DND-41 (cell line): ENCODE results near the gene ZNF783.

Source experiments
- ATAC-seq: fragments of 200-7000 bp; cut with Tn5 transposase; 3 replicates; pipeline ENCODE4 v1.9.1; 2021; ENCODE audit warnings: low read depth; ENCODE audit not compliant: insufficient read depth
- DNase-seq: peaks from one replicate; pipeline ENCODE4 v3.0.0-alpha.2; 2020
- H2AFZ ChIP-seq: 2 replicates; pipeline ENCODE4 v1.6.0; 2012; ENCODE audit warnings: low read depth, low read length
- H3K27ac ChIP-seq: 2 replicates; pipeline ENCODE4 v1.5.1; 2012; ENCODE audit warnings: low read length, inconsistent platforms
- H3K27me3 ChIP-seq: fragments of 200-600 bp; sonication (generic); 2 replicates; pipeline ENCODE4 v1.6.0; 2012; ENCODE audit warnings: low read length, mild to moderate bottlenecking, inconsistent platforms; ENCODE audit not compliant: insufficient read depth, poor library complexity
- H3K36me3 ChIP-seq: 2 replicates; pipeline ENCODE4 v1.5.1; 2012; ENCODE audit warnings: low read length, inconsistent platforms; ENCODE audit not compliant: insufficient read depth
- H3K4me1 ChIP-seq: 2 replicates; pipeline ENCODE4 v1.5.1; 2012; ENCODE audit warnings: mild to moderate bottlenecking, low read length; ENCODE audit not compliant: insufficient read depth
- H3K4me2 ChIP-seq: 2 replicates; pipeline ENCODE4 v1.6.0; 2012; ENCODE audit warnings: mild to moderate bottlenecking, moderate library complexity, low read length, inconsistent platforms; ENCODE audit not compliant: insufficient read depth
- H3K4me3 ChIP-seq, 2 experiments: fragments of 200-600 bp in 1 of 2; shearing (Covaris generic) in 1 of 2; 2 replicates each; pipeline ENCODE4 v1.5.1; 2012 to 2016; ENCODE audit warnings: inconsistent platforms in 2 of 2, low read length in 2 of 2, mild to moderate bottlenecking in 2 of 2, low read depth in 1 of 2, moderate library complexity in 1 of 2
- H3K79me2 ChIP-seq: 2 replicates; pipeline ENCODE4 v1.6.0; 2012; ENCODE audit warnings: low read length, inconsistent platforms; ENCODE audit not compliant: insufficient read depth
- H3K9ac ChIP-seq: 2 replicates; pipeline ENCODE4 v1.6.0; 2012; ENCODE audit warnings: low read depth, mild to moderate bottlenecking, inconsistent platforms, low read length, moderate library complexity
- H3K9me3 ChIP-seq: 2 replicates; pipeline ENCODE4 v1.5.1; 2012; ENCODE audit warnings: low read length, moderate library complexity, mild to moderate bottlenecking, inconsistent platforms; ENCODE audit not compliant: insufficient read depth, severe bottlenecking
- H4K20me1 ChIP-seq: 2 replicates; pipeline ENCODE4 v1.6.0; 2012; ENCODE audit warnings: low read length; ENCODE audit not compliant: insufficient read depth
- EZH2 ChIP-seq: IDR thresholded peaks from 3 replicates; pipeline ENCODE4 v1.6.1; 2012; ENCODE audit warnings: borderline replicate concordance, low read depth, mild to moderate bottlenecking, moderate library complexity, low read length, inconsistent platforms; ENCODE audit not compliant: severe bottlenecking
- TF ChIP-seq, protein P1 (sequence below): IDR thresholded peaks from 2 replicates; pipeline ENCODE4 v1.5.1; 2012; ENCODE audit warnings: borderline replicate concordance, low read length, moderate library complexity, mild to moderate bottlenecking; ENCODE audit not compliant: poor library complexity, severe bottlenecking; ENCODE audit errors: extremely low read depth

Gene ZNF783

DNA sequence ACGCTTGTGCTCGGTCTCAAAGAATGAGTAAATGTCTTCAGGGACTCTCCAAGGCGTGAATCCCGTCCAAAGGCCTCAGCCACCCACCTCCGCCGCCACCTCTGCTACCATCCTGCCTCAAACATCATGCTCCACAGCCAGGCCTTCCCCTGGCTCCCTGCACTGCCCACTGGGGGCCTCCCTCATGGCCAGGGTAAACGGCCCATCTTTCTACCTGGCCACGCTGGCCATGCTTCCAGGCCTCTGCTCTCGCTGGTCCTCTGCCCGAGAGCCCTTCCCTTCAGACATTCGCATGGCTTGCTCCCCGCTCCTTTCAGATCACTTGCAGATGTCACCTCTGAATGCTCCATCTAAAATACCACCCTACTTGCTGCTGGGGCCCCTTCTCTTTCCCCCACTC is 40.2 kb downstream of the ZNF783 start:
- no peaks in the 10 kb centered on the region for H3K4me1 ChIP-seq
- no peak overlapping the region for H2AFZ ChIP-seq
- ATAC-seq (no peak), DNase-seq (no peak)
- H3K4me2 ChIP-seq, result no peak overlapping the region
- no peaks in the 10 kb centered on the region for H3K79me2 ChIP-seq
- H3K27ac ChIP-seq, result no peak overlapping the region
- no peaks in the 10 kb centered on the region for H3K36me3 ChIP-seq
- no peak for TF ChIP-seq EZH2
- no peaks in the 10 kb centered on the region for H3K9me3 ChIP-seq
- H4K20me1 ChIP-seq, result no peaks in the 10 kb centered on the region
- H3K27me3 ChIP-seq, result no peaks in the 10 kb centered on the region
- H3K9ac ChIP-seq, result no peak overlapping the region
- no peak overlapping the region for H3K4me3 ChIP-seq

DNA sequence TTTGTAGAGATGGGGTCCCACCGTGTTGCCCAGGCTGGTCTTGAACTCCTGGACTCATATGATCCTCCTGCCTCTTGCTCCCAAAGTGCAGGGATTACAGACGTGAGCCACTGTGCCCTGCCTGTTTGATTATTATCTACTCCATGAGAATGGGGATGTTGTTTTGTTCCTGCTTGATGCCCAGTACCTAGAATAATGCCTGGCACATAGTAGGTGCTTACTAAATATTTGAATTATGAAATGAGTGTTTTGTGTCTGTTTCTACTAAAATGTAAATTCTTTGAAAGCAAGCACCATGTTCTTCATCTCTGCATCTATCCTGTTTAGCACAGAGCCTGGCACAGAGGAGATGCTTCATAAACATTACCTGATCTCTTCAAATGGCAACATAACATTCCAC is 40.9 kb downstream of the ZNF783 start:
- no peak overlapping the region for H3K27ac ChIP-seq
- H3K4me1 ChIP-seq, result no peaks in the 10 kb centered on the region
- H3K4me2 ChIP-seq, result no peak overlapping the region
- no peak overlapping the region for H3K4me3 ChIP-seq
- H3K27me3 ChIP-seq, result no peaks in the 10 kb centered on the region
- TF ChIP-seq, protein P1, sequence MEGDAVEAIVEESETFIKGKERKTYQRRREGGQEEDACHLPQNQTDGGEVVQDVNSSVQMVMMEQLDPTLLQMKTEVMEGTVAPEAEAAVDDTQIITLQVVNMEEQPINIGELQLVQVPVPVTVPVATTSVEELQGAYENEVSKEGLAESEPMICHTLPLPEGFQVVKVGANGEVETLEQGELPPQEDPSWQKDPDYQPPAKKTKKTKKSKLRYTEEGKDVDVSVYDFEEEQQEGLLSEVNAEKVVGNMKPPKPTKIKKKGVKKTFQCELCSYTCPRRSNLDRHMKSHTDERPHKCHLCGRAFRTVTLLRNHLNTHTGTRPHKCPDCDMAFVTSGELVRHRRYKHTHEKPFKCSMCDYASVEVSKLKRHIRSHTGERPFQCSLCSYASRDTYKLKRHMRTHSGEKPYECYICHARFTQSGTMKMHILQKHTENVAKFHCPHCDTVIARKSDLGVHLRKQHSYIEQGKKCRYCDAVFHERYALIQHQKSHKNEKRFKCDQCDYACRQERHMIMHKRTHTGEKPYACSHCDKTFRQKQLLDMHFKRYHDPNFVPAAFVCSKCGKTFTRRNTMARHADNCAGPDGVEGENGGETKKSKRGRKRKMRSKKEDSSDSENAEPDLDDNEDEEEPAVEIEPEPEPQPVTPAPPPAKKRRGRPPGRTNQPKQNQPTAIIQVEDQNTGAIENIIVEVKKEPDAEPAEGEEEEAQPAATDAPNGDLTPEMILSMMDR, result no peak
- no peak for TF ChIP-seq EZH2
- no peaks in the 10 kb centered on the region for H3K79me2 ChIP-seq
- no peak for ATAC-seq
- no peak overlapping the region for H3K9ac ChIP-seq
- H2AFZ ChIP-seq, result no peak overlapping the region
- no peak for DNase-seq
- H4K20me1 ChIP-seq, result no peaks in the 10 kb centered on the region
- no peaks in the 10 kb centered on the region for H3K36me3 ChIP-seq
- no peaks in the 10 kb centered on the region for H3K9me3 ChIP-seq

DNA sequence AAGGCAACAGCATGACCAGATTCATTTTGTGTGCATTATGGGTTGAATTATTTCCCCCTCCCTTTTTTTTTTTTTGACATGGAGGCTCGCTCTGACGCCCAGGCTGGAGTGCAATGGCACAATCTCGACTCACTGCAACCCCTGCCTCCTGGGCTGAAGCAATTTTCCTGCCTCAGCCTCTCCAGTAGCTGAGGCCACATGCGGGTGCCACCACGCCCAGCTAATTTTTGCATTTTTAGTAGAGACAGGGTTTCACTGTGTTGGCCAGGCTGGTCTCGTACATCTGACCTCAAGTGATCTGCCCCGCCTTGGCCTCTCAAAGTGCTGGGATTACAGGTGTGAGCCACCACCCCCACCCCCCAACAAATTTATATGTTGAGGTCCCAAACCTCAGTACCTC is 42.0 kb downstream of the ZNF783 start:
- H3K4me1 ChIP-seq, result no peaks in the 10 kb centered on the region
- no peak for DNase-seq
- no peaks in the 10 kb centered on the region for H3K9me3 ChIP-seq
- ATAC-seq, result no peak
- no peak overlapping the region for H2AFZ ChIP-seq
- H3K79me2 ChIP-seq, result no peaks in the 10 kb centered on the region
- no peaks in the 10 kb centered on the region for H3K36me3 ChIP-seq
- H3K27me3 ChIP-seq, result no peaks in the 10 kb centered on the region
- no peak overlapping the region for H3K27ac ChIP-seq
- H4K20me1 ChIP-seq, result no peaks in the 10 kb centered on the region
- no peak overlapping the region for H3K9ac ChIP-seq
- no peak overlapping the region for H3K4me3 ChIP-seq
- no peak overlapping the region for H3K4me2 ChIP-seq
- no peak for TF ChIP-seq EZH2
- TF ChIP-seq, protein P1, result no peak

DNA sequence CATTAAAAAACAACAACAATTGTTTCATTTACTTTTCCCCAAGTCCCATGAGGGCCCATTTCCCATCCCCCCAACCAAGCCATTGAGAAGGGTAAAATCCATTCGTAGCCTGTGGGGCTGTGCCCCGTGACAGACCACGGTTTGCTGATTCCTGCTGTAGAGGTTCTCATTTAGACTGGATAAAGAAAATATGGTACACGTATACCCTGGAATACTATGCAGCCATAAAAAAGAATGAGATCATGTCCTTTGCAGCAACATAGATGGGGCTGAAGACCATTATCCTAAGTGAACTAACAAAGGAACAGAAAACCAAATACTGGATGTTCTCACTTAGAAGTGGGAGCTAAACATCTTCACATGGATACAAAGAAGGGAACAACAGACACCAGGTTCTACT is 44.9 kb downstream of the ZNF783 start:
- no peak overlapping the region for H3K4me3 ChIP-seq
- H3K36me3 ChIP-seq, result no peaks in the 10 kb centered on the region
- no peaks in the 10 kb centered on the region for H3K4me1 ChIP-seq
- ATAC-seq, result no peak
- no peaks in the 10 kb centered on the region for H4K20me1 ChIP-seq
- H3K9ac ChIP-seq, result no peak overlapping the region
- H3K27me3 ChIP-seq, result no peaks in the 10 kb centered on the region
- no peak overlapping the region for H3K27ac ChIP-seq
- no peak for TF ChIP-seq EZH2
- TF ChIP-seq, protein P1, result no peak
- H3K9me3 ChIP-seq, result no peaks in the 10 kb centered on the region
- no peak overlapping the region for H3K4me2 ChIP-seq
- H3K79me2 ChIP-seq, result no peaks in the 10 kb centered on the region
- no peak overlapping the region for H2AFZ ChIP-seq
- DNase-seq, result no peak
